Thoracic aorta (tissue), 2 donors: ENCODE results near the gene RSPH1. TPM values are rescaled to one million over a fixed set of nuclear protein-coding genes. Genes with fewer than 3 reads are reported as not detected.

Experiments
- ATAC-seq: fragments of 150-250 bp; one replicate; pipeline ENCODE4 v1.8.0; 2017; ENCODE audit warnings: low read depth; ENCODE audit not compliant: insufficient number of reproducible peaks, low FRiP score
- DNase-seq: peaks from one replicate; pipeline ENCODE4 v3.0.0-alpha.2; 2020; ENCODE audit warnings: low spot score
- H3K27ac ChIP-seq, 2 donors: fragments of 200-600 bp; sonication (generic); 1 replicate in 1 of 2; 2 replicates in 1 of 2; pipeline ENCODE4 v1.5.1; 2016; ENCODE audit warnings: mild to moderate bottlenecking in 2 of 2, moderate library complexity in 2 of 2
- H3K27me3 ChIP-seq: fragments of 200-600 bp; sonication (generic); replicated peaks from 2 replicates; pipeline ENCODE4 v1.6.0; 2016; ENCODE audit warnings: mild to moderate bottlenecking; ENCODE audit not compliant: insufficient read depth
- H3K36me3 ChIP-seq: fragments of 200-600 bp; sonication (generic); one replicate; pipeline ENCODE4 v1.5.1; 2016
- H3K4me1 ChIP-seq, 2 donors: fragments of 200-600 bp; sonication (generic); 1 replicate in 1 of 2; 2 replicates in 1 of 2; pipeline versions ENCODE4 v1.5.1 to v1.6.0; 2016; ENCODE audit warnings: low read depth in 2 of 2, mild to moderate bottlenecking in 1 of 2; ENCODE audit not compliant: control insufficient read depth in 1 of 2
- H3K4me3 ChIP-seq: fragments of 200-600 bp; sonication (generic); 2 replicates; pipeline ENCODE4 v1.5.1; 2016; ENCODE audit warnings: mild to moderate bottlenecking
- H3K9me3 ChIP-seq: fragments of 200-600 bp; sonication (generic); 2 replicates; pipeline ENCODE4 v1.5.1; 2016
- total RNA-seq, 2 donors: library from RNA; depleted of rRNA; stranded (reverse); fragments of >200 nt; gene quantifications; one replicate each; pipeline versions ENCODE4 v1.1.0 to v1.2.3, GENCODE V29; 2016
- TF ChIP-seq, protein P1 (sequence below): fragments of 200-600 bp; sonication (generic); IDR thresholded peaks from one replicate; pipeline ENCODE4 v1.5.1; 2019; ENCODE audit warnings: antibody characterized with exemption

Gene RSPH1
- total RNA-seq, 2 donors from 2014 or later, result 0.27 TPM; not detected in 1

DNA sequence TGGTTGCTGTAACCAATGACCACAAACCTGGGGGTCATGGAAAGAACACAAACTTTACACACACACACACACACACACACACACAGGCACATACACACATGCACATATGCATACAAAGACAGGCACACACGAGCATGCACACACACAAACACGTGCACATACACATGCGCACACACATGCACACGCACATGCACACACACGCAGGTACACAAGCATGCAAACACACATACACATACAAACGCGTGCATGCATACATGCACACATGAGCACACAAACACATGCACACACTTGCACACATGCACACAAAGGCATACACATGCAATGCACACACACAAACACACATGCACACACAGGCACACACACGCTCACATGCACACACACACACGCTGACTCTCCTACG is 48.3 kb downstream of the RSPH1 start:
- Histone ChIP-seq H3K4me3 (no peak overlapping the region), H3K27ac (no peak overlapping the region), H3K27me3 (no peaks in the 10 kb centered on the region), H3K9me3 (no peaks in the 10 kb centered on the region), H3K4me1 (no peaks in the 10 kb centered on the region), H3K36me3 (no peaks in the 10 kb centered on the region)
- no peak for ATAC-seq
- TF ChIP-seq, protein P1, sequence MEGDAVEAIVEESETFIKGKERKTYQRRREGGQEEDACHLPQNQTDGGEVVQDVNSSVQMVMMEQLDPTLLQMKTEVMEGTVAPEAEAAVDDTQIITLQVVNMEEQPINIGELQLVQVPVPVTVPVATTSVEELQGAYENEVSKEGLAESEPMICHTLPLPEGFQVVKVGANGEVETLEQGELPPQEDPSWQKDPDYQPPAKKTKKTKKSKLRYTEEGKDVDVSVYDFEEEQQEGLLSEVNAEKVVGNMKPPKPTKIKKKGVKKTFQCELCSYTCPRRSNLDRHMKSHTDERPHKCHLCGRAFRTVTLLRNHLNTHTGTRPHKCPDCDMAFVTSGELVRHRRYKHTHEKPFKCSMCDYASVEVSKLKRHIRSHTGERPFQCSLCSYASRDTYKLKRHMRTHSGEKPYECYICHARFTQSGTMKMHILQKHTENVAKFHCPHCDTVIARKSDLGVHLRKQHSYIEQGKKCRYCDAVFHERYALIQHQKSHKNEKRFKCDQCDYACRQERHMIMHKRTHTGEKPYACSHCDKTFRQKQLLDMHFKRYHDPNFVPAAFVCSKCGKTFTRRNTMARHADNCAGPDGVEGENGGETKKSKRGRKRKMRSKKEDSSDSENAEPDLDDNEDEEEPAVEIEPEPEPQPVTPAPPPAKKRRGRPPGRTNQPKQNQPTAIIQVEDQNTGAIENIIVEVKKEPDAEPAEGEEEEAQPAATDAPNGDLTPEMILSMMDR, result no peak
- no peak for DNase-seq

DNA sequence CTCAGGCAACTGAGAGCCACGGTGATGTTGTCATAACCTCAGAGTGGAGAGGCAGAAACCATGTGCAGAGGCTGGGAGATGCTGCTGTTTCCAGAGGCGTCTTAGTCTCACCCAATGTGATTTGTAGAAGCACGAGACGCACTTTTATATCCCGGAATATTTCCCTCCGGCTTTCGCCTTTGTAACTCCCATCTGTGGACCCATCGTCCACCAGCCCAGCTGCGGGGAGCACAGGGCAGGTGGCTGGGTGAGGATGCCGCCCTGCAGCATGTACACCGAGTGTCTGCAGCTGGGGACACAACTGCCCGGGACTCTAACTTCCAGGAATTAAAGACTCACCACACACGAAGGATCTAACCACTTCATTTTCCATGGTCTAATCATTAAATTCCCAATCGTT is 48.8 kb downstream of the RSPH1 start:
- DNase-seq (no peak), ATAC-seq (no peak)
- Histone ChIP-seq H3K4me3 (no peak overlapping the region), H3K27ac (no peak overlapping the region), H3K36me3 (no peaks in the 10 kb centered on the region), H3K27me3 (no peaks in the 10 kb centered on the region), H3K4me1 (no peaks in the 10 kb centered on the region), H3K9me3 (no peaks in the 10 kb centered on the region)
- TF ChIP-seq, protein P1, result no peak

DNA sequence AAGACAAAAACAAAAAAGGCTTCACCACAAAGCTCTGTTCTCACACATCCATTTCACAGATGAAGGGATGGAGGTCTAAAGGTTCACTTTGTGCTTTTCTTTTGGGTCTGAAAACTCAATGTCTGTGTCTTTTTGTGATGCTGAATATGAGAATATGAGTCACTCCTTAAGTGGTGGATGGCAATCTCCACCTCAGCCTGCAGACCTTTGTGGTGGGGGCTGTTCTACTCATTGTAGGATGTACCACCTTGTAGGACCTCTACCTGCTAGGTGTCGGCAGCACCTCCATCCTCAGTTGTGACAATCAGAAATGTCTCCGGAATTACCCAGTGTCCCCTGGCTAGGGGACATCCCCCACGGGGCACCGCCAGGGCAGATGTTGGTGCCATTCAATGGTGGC is 49.5 kb downstream of the RSPH1 start:
- H3K27ac ChIP-seq, result no peak overlapping the region
- no peak overlapping the region for H3K4me3 ChIP-seq
- ATAC-seq (no peak), DNase-seq (no peak)
- H3K9me3 ChIP-seq, result no peaks in the 10 kb centered on the region
- TF ChIP-seq, protein P1, result no peak
- no peaks in the 10 kb centered on the region for H3K4me1 ChIP-seq
- no peaks in the 10 kb centered on the region for H3K27me3 ChIP-seq
- H3K36me3 ChIP-seq, result no peaks in the 10 kb centered on the region

DNA sequence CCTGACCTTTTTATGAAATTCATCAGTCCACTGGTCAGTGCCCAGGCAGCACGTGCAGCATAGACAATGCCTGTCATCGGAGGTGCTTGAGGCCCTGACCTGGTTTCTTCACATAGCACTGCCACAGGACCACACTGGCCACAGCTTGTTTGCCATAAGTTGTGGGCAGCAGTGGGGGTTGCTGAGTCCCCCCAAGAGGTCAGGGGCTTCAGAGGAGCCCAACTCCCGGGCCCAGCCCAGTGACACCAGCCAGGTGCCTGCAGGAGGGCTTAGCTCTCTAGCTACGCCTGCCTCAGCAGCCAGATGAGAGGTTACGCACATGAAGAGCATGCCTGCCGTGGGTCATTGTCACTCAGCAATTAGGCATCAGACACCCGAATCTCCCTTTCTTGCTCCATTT is 50.7 kb downstream of the RSPH1 start:
- Histone ChIP-seq H3K36me3 (no peaks in the 10 kb centered on the region), H3K27ac (no peak overlapping the region), H3K4me3 (no peak overlapping the region), H3K27me3 (no peaks in the 10 kb centered on the region), H3K4me1 (no peaks in the 10 kb centered on the region), H3K9me3 (no peaks in the 10 kb centered on the region)
- DNase-seq, result no peak
- TF ChIP-seq, protein P1, result no peak
- ATAC-seq, result no peak

DNA sequence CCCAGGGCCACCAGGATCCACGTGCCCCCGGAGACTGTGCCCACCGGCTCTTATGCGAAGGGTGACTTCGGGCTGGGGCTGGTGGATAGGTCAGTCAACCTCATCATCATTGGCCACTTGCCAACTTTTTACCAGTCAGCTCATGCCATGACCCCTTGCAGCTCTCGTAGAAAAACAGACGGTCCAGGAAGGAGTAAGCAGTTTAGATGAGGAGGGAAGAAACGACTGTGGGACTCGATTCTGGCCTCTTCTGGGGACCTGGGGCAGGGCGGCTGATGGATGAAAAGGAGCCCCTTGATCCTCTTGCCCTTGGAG is 51.3 kb downstream of the RSPH1 start:
- Histone ChIP-seq H3K27ac (no peak overlapping the region), H3K27me3 (no peaks in the 10 kb centered on the region), H3K9me3 (no peaks in the 10 kb centered on the region), H3K4me3 (no peak overlapping the region), H3K4me1 (no peaks in the 10 kb centered on the region), H3K36me3 (no peaks in the 10 kb centered on the region)
- ATAC-seq (no peak), DNase-seq (no peak)
- TF ChIP-seq, protein P1, result no peak
